Measurements from ENCODE around the gene PLCB2.

PLCB2 gene

GRCh38 chr15:40339621-40339945 is 31.8 kb upstream of the PLCB2 start:
- H3K4me3 ChIP-seq (replicated peaks in 1 of 2; ENCODE audit: low read depth in 2 of 2, low read length in 2 of 2), result peak overlapping the region; percentile 42 to 65
- DNase-seq (ENCODE audit: low read depth in 2 of 2), result no peak
- TF ChIP-seq, protein P1, sequence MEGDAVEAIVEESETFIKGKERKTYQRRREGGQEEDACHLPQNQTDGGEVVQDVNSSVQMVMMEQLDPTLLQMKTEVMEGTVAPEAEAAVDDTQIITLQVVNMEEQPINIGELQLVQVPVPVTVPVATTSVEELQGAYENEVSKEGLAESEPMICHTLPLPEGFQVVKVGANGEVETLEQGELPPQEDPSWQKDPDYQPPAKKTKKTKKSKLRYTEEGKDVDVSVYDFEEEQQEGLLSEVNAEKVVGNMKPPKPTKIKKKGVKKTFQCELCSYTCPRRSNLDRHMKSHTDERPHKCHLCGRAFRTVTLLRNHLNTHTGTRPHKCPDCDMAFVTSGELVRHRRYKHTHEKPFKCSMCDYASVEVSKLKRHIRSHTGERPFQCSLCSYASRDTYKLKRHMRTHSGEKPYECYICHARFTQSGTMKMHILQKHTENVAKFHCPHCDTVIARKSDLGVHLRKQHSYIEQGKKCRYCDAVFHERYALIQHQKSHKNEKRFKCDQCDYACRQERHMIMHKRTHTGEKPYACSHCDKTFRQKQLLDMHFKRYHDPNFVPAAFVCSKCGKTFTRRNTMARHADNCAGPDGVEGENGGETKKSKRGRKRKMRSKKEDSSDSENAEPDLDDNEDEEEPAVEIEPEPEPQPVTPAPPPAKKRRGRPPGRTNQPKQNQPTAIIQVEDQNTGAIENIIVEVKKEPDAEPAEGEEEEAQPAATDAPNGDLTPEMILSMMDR (IDR thresholded peaks at IDR 0.05; ENCODE audit: low read depth, low read length), result peak; percentile 24

DNA sequence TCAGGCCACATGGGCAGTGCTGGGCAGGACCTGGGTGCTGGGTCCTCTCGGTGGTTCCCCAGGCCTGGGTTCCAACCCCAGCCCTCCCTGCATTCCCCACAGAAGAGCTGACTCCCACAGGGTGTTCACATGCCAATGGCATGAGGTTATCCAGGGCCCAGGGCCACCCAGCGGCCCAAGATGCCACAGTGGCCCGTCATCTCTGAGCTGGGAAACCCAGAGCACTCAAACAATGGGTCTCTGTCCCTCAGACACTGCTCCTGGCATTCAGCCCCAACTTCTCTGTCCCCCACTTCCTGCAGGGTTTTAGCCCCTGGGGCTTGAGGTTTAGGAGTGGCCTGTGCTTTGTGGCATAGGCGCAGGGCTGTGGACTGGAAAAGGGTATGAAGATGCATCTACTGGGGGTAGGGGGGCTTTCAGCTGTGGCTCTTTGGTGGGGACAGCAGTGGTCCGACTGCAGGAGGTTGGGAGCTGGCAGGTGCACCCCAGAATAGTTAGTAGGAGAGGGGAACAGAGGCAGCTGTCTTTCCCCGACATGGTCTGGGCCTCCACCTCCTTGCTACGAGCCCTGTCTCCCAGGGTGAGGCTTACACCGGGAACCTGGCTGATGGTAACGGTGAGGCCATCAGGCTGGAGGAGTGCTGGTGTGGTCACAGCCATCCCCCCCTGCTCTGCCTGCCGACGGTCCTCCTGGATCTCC is 31.3 kb upstream of the PLCB2 start:
- DNase-seq (ENCODE audit: low read depth in 2 of 2), result peak; percentile 72 to 95
- peak overlapping the region; percentile 42 to 65 for H3K4me3 ChIP-seq (replicated peaks in 1 of 2; ENCODE audit: low read depth in 2 of 2, low read length in 2 of 2)
- TF ChIP-seq, protein P1 (IDR thresholded peaks at IDR 0.05; ENCODE audit: low read depth, low read length), result no peak

DNA sequence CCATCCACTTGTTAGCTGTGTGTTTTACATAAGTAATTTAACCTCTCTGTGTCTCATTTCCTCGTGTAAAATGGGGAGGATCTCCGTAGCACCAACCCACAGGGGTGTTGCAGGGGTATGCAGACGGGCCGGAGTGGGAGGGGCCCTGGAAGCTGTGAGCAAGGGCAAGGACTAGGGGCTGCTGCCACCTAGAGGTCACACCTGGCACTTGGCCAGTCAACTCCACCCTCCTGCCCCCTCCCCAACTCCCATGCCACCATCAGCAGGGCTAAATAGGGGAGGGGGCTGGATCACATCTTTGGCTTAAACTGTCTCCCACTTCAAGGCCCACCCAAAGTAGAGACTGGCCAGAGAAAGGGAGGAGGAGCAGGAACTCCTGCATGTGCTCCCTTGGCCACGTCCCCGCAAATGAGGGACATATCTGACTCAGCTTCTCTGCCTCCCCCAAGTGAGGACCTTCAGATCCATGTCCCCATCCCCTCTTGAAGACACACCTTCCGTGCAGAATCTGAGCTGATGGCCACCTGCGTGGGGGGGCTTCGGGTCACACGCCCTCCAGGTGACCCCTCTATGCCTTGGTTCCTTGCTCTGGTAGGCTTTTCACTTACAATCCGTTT is 30.4 kb upstream of the PLCB2 start:
- TF ChIP-seq, protein P1 (IDR thresholded peaks at IDR 0.05; ENCODE audit: low read depth, low read length), result peak; percentile 73
- peak; percentile 77 to 79 for DNase-seq (ENCODE audit: low read depth in 2 of 2)
- peak overlapping the region in 1 of 2 donors; percentile 65 for H3K4me3 ChIP-seq (replicated peaks in 1 of 2; ENCODE audit: low read depth in 2 of 2, low read length in 2 of 2)

DNA sequence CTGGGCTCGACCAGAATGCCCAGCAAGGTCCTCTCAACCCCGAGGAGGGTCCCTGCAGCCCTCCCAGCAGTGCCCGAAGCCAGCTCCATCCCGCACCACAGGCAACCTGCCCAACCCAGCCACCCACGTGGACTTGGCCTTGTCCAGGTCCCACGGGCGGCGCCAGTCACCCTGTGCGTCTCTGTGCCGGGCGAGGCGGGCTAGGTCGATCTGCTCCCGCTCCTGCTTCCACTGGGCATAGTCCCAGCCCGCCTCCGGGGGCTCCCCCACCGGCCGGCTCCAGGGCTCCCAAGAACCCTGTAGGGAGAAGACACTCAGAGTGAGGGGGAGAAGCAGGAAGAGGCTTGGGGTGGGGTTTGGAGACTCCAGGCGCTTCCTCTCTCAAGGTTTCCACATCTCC is 29.9 kb upstream of the PLCB2 start:
- peak overlapping the region in 1 of 2 donors; percentile 65 for H3K4me3 ChIP-seq (replicated peaks in 1 of 2; ENCODE audit: low read depth in 2 of 2, low read length in 2 of 2)
- no peak for DNase-seq (ENCODE audit: low read depth in 2 of 2)
- TF ChIP-seq, protein P1 (IDR thresholded peaks at IDR 0.05; ENCODE audit: low read depth, low read length), result no peak

GRCh38 chr15:40336744-40337122 is 29.0 kb upstream of the PLCB2 start:
- DNase-seq (ENCODE audit: low read depth in 2 of 2), result no peak
- TF ChIP-seq, protein P1 (IDR thresholded peaks at IDR 0.05; ENCODE audit: low read depth, low read length), result peak; percentile 5
- no peak overlapping the region for H3K4me3 ChIP-seq (replicated peaks in 1 of 2; ENCODE audit: low read depth in 2 of 2, low read length in 2 of 2)

GRCh38 chr15:40335938-40336743 is 28.4 kb upstream of the PLCB2 start:
- TF ChIP-seq, protein P1 (IDR thresholded peaks at IDR 0.05; ENCODE audit: low read depth, low read length), result no peak
- no peak overlapping the region for H3K4me3 ChIP-seq (replicated peaks in 1 of 2; ENCODE audit: low read depth in 2 of 2, low read length in 2 of 2)
- peak in 1 of 2 donors; percentile 43 for DNase-seq (ENCODE audit: low read depth in 2 of 2)

Measured in cardiac fibroblast (primary cell).